Measurements from ENCODE around the gene GRID1.
"Not testable (repeated sequence)": the region's sequence is repeated elsewhere in the genome, so short reads cannot be mapped to it uniquely, and the experiment has no call there.

Gene GRID1

GRCh38 chr10:85741626-85742300 is 624.8 kb downstream of the GRID1 start:
- DNase-seq: no peak

- DNase-seq: no peak
Measured at GRCh38 chr10:85735997-85736396, 630.6 kb downstream of the GRID1 start.

GRCh38 chr10:85734791-85735190 is 631.8 kb downstream of the GRID1 start:
- DNase-seq: no peak

- DNase-seq: no peak
Measured at GRCh38 chr10:85724215-85724614, 642.4 kb downstream of the GRID1 start.

GRCh38 chr10:85720931-85721590 is 645.5 kb downstream of the GRID1 start:
- DNase-seq: no peak

GRCh38 chr10:85719408-85719807 is 647.2 kb downstream of the GRID1 start:
- no peak for DNase-seq

GRCh38 chr10:85713885-85714284 is 652.7 kb downstream of the GRID1 start:
- DNase-seq: no peak

GRCh38 chr10:85702768-85703167 is 663.8 kb downstream of the GRID1 start:
- DNase-seq: no peak

- not testable (repeated sequence) for DNase-seq
Measured at GRCh38 chr10:85699066-85699465, 667.5 kb downstream of the GRID1 start.

- no peak for DNase-seq
Measured at GRCh38 chr10:85696893-85697292, 669.7 kb downstream of the GRID1 start.

- no peak for DNase-seq
Measured at GRCh38 chr10:85682621-85683020, 684.0 kb downstream of the GRID1 start.

- DNase-seq: no peak
Measured at GRCh38 chr10:85679710-85680109, 686.9 kb downstream of the GRID1 start.

GRCh38 chr10:85679061-85679460 is 687.5 kb downstream of the GRID1 start:
- DNase-seq: no peak

- DNase-seq: no peak
Measured at GRCh38 chr10:85674851-85675250, 691.7 kb downstream of the GRID1 start.

- DNase-seq: no peak
Measured at GRCh38 chr10:85673270-85673669, 693.3 kb downstream of the GRID1 start.

- no peak for DNase-seq
Measured at GRCh38 chr10:85671530-85671929, 695.1 kb downstream of the GRID1 start.

GRCh38 chr10:85668522-85668921 is 698.1 kb downstream of the GRID1 start:
- no peak for DNase-seq

GRCh38 chr10:85667638-85668233 is 698.9 kb downstream of the GRID1 start:
- DNase-seq: no peak

- DNase-seq: no peak
Measured at GRCh38 chr10:85666987-85667386, 699.6 kb downstream of the GRID1 start.

- DNase-seq: no peak
Measured at GRCh38 chr10:85666102-85666501, 700.5 kb downstream of the GRID1 start.

- no peak for DNase-seq
Measured at GRCh38 chr10:85665681-85666080, 700.9 kb downstream of the GRID1 start.

GRCh38 chr10:85665078-85665477 is 701.5 kb downstream of the GRID1 start:
- no peak for DNase-seq

GRCh38 chr10:85661123-85661522 is 705.5 kb downstream of the GRID1 start:
- no peak for DNase-seq

- DNase-seq: no peak
Measured at GRCh38 chr10:85659331-85659730, 707.3 kb downstream of the GRID1 start.
